H1 (cell line): Measurements from ENCODE around the gene IFIT5.

Source experiments
- CEBPB ChIP-seq: IDR thresholded peaks from 2 replicates; pipeline ENCODE4 v1.6.1; 2012; ENCODE audit warnings: low read depth, low read length
- EZH2 ChIP-seq: fragments of 200-600 bp; sonication (generic); IDR thresholded peaks from 2 replicates; pipeline ENCODE4 v1.7.1; 2012; ENCODE audit warnings: low read depth, mild to moderate bottlenecking, moderate library complexity, low read length, inconsistent platforms; ENCODE audit not compliant: severe bottlenecking
- GABPA ChIP-seq: IDR thresholded peaks from 2 replicates; pipeline ENCODE4 v1.6.1; 2011; ENCODE audit warnings: mild to moderate bottlenecking, low read length, moderate library complexity, borderline replicate concordance; ENCODE audit not compliant: insufficient read depth
- SIX5 ChIP-seq: IDR thresholded peaks from 2 replicates; pipeline ENCODE4 v1.6.1; 2011; ENCODE audit warnings: mild to moderate bottlenecking, low read depth, low read length
- TF ChIP-seq, protein P1 (sequence below), 3 experiments: IDR thresholded peaks; 1 replicate in 2 of 3; 2 replicates in 1 of 3; pipeline versions ENCODE4 v1.5.1 to v1.6.1; 2011; ENCODE audit warnings: low read length in 3 of 3, mild to moderate bottlenecking in 3 of 3, inconsistent platforms in 2 of 3, low read depth in 1 of 3, moderate library complexity in 1 of 3; ENCODE audit not compliant: insufficient read depth in 1 of 3; ENCODE audit errors: control extremely low read depth in 1 of 3
- TF ChIP-seq, protein P2 (sequence below): IDR thresholded peaks from 2 replicates; pipeline ENCODE4 v1.6.1; 2011; ENCODE audit warnings: low read depth, mild to moderate bottlenecking, low read length; ENCODE audit not compliant: insufficient read depth
- TF ChIP-seq, protein P3 (sequence below): IDR thresholded peaks from 2 replicates; pipeline ENCODE4 v1.6.1; 2012; ENCODE audit warnings: inconsistent platforms

DNA sequence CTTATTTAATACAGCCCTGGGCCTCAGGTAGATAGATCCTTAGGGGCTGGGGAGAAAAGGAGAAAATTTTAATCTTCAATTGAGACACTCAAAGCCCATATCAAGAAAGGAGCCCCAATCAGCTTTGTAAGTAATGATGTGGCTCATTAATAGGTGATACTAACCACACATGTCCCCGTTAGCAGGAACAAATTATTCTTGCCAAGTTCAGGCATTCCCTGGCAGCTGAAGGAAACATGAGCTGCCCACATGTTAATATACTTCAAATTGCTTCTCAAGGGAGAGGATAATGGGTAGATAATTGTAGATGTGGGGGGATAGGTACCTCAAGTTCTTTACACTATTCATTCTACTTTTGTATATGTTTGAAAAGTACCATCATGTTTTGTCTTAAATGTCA lies 14.5 kb downstream of the IFIT5 start:
- TF ChIP-seq, protein P1, sequence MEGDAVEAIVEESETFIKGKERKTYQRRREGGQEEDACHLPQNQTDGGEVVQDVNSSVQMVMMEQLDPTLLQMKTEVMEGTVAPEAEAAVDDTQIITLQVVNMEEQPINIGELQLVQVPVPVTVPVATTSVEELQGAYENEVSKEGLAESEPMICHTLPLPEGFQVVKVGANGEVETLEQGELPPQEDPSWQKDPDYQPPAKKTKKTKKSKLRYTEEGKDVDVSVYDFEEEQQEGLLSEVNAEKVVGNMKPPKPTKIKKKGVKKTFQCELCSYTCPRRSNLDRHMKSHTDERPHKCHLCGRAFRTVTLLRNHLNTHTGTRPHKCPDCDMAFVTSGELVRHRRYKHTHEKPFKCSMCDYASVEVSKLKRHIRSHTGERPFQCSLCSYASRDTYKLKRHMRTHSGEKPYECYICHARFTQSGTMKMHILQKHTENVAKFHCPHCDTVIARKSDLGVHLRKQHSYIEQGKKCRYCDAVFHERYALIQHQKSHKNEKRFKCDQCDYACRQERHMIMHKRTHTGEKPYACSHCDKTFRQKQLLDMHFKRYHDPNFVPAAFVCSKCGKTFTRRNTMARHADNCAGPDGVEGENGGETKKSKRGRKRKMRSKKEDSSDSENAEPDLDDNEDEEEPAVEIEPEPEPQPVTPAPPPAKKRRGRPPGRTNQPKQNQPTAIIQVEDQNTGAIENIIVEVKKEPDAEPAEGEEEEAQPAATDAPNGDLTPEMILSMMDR (IDR thresholded peaks at IDR 0.05; ENCODE audit: control extremely low read depth in 1 of 3, insufficient read depth in 1 of 3, low read depth in 1 of 3, low read length in 3 of 3): no peak
- TF ChIP-seq EZH2 (no peak), SIX5 (no peak), GABPA (no peak), CEBPB (no peak)
- TF ChIP-seq, protein P2, sequence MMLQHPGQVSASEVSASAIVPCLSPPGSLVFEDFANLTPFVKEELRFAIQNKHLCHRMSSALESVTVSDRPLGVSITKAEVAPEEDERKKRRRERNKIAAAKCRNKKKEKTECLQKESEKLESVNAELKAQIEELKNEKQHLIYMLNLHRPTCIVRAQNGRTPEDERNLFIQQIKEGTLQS: no peak
- TF ChIP-seq, protein P3, sequence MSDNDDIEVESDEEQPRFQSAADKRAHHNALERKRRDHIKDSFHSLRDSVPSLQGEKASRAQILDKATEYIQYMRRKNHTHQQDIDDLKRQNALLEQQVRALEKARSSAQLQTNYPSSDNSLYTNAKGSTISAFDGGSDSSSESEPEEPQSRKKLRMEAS: no peak
